ENCODE results near the gene ZNF215. TPM values are rescaled to one million over a fixed set of nuclear protein-coding genes. Genes with fewer than 3 reads are reported as not detected.

Gene ZNF215
- polyA plus RNA-seq, 2 of the 4 experiments (the other 2 are of a cell fraction): 1.0 to 2.0 TPM

DNA sequence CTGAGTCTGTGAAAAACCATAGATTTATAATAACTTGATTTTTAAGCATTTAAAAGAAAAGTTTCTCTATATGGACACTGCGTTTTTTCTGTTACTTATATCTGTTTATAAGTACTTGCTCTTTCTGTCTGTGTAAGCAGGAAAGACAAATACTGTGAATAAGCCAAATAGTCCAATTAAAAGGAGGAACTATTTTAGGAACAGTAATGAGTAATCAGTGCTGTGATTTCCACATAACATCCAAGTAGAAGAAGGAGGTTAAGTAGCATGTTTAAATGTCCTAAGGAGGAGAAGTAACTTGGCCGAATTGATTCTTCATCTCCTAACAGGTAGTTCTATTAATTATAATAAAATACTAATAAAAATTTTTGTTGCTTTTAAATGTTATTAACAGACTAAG is 53.1 kb downstream of the ZNF215 start (continued):
- no peak for TF ChIP-seq FOSL2 (IDR thresholded peaks at IDR 0.05)
- TF ChIP-seq FOSL2 (CRISPR knock-in tag; IDR thresholded peaks at IDR 0.05): no peak

DNA sequence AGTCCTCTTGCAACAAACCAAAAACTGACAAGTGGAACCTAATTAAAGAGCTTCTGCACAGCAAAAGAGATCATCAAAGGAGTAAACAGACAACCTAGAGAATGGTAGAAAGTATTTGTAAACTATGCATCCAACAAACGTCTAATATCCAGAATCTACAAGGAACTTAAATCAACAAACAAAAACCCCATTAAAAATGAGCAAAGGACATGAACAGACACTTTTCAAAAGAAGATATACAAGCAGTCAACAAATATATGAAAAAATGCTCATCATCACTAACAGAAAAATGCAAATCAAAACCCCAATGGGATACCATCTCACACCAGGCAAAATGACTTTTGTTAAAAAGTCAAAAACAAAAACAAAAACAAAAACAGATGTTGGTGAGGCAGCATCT is 60.3 kb downstream of the ZNF215 start:
- H3K4me1 ChIP-seq: no peaks in the 10 kb centered on the region
- no peak overlapping the region for H3K27ac ChIP-seq
- WGBS (ENCODE audit: missing lambda C conversion rate): 0% methylated on average over 1 of the region's 1 CpG
- H3K4me2 ChIP-seq: no peak overlapping the region
- no peak overlapping the region for H3K4me3 ChIP-seq
- TF ChIP-seq CBX2 (IDR thresholded peaks at IDR 0.05; ENCODE audit: borderline replicate concordance, low read depth) (no peak), HDAC2 (IDR thresholded peaks at IDR 0.05) (no peak), JUN (IDR thresholded peaks at IDR 0.05) (no peak), NFE2L2 (conservative IDR thresholded peaks at IDR 0.05; ENCODE audit: low read length) (no peak), HOXB13 (CRISPR knock-in tag; IDR thresholded peaks at IDR 0.05; ENCODE audit: low read depth) (no peak), CEBPB (IDR thresholded peaks at IDR 0.05) (no peak), ZFP36 (IDR thresholded peaks at IDR 0.05; ENCODE audit: borderline replicate concordance, partially characterized antibody) (no peak)
- TF ChIP-seq, protein P1, sequence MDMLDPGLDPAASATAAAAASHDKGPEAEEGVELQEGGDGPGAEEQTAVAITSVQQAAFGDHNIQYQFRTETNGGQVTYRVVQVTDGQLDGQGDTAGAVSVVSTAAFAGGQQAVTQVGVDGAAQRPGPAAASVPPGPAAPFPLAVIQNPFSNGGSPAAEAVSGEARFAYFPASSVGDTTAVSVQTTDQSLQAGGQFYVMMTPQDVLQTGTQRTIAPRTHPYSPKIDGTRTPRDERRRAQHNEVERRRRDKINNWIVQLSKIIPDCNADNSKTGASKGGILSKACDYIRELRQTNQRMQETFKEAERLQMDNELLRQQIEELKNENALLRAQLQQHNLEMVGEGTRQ (IDR thresholded peaks at IDR 0.05): no peak
- TF ChIP-seq, protein P2, sequence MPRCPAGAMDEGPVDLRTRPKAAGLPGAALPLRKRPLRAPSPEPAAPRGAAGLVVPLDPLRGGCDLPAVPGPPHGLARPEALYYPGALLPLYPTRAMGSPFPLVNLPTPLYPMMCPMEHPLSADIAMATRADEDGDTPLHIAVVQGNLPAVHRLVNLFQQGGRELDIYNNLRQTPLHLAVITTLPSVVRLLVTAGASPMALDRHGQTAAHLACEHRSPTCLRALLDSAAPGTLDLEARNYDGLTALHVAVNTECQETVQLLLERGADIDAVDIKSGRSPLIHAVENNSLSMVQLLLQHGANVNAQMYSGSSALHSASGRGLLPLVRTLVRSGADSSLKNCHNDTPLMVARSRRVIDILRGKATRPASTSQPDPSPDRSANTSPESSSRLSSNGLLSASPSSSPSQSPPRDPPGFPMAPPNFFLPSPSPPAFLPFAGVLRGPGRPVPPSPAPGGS (IDR thresholded peaks at IDR 0.05): no peak
- TF ChIP-seq, protein P3, sequence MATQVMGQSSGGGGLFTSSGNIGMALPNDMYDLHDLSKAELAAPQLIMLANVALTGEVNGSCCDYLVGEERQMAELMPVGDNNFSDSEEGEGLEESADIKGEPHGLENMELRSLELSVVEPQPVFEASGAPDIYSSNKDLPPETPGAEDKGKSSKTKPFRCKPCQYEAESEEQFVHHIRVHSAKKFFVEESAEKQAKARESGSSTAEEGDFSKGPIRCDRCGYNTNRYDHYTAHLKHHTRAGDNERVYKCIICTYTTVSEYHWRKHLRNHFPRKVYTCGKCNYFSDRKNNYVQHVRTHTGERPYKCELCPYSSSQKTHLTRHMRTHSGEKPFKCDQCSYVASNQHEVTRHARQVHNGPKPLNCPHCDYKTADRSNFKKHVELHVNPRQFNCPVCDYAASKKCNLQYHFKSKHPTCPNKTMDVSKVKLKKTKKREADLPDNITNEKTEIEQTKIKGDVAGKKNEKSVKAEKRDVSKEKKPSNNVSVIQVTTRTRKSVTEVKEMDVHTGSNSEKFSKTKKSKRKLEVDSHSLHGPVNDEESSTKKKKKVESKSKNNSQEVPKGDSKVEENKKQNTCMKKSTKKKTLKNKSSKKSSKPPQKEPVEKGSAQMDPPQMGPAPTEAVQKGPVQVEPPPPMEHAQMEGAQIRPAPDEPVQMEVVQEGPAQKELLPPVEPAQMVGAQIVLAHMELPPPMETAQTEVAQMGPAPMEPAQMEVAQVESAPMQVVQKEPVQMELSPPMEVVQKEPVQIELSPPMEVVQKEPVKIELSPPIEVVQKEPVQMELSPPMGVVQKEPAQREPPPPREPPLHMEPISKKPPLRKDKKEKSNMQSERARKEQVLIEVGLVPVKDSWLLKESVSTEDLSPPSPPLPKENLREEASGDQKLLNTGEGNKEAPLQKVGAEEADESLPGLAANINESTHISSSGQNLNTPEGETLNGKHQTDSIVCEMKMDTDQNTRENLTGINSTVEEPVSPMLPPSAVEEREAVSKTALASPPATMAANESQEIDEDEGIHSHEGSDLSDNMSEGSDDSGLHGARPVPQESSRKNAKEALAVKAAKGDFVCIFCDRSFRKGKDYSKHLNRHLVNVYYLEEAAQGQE (IDR thresholded peaks at IDR 0.05): no peak
- no peaks in the 10 kb centered on the region for H3K9me3 ChIP-seq
- ATAC-seq: no peak
- no peak for FAIRE-seq
- POLR2A ChIA-PET: no interaction called here
- no peak for DNase-seq (ENCODE audit: low read depth in 1 of 2, low spot score in 1 of 2)
- CTCF ChIA-PET: no interaction called here

DNA sequence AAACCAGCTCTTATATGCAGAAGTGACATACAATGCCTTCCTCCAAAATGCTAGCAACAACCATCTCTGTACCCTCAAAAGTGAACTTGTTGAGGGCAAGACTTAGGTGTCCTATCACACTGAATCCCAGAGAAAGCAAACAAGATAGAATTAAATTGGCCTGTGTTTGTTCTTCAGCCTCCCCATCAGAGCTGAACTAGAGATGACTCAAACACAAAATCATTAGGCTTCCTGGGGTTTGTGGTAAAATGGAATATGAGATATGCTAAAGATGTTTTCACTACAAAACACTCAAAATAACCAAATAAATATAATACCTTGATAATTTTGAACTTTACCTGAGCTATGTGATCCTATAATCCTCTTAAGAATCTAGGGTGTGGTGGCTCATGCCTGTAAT is 62.3 kb downstream of the ZNF215 start:
- DNase-seq (ENCODE audit: low read depth in 1 of 2, low spot score in 1 of 2) (no peak), ATAC-seq (no peak), FAIRE-seq (no peak)
- TF ChIP-seq TFCP2L1 (CRISPR knock-in tag; IDR thresholded peaks at IDR 0.05) (no peak), HDAC2 (IDR thresholded peaks at IDR 0.05) (no peak), ZFP36 (IDR thresholded peaks at IDR 0.05; ENCODE audit: borderline replicate concordance, partially characterized antibody) (no peak), HOXB13 (CRISPR knock-in tag; IDR thresholded peaks at IDR 0.05; ENCODE audit: low read depth) (no peak), RCOR1 (IDR thresholded peaks at IDR 0.05; ENCODE audit: low read depth, low read length) (no peak), RARB (CRISPR knock-in tag; IDR thresholded peaks at IDR 0.05) (no peak), FOXS1 (CRISPR knock-in tag; IDR thresholded peaks at IDR 0.05) (no peak), KDM5A (IDR thresholded peaks at IDR 0.05) (no peak), ESRRA (IDR thresholded peaks at IDR 0.05; ENCODE audit: borderline replicate concordance, low read length) (no peak), ZC3H11A (IDR thresholded peaks at IDR 0.05) (no peak)
- TF ChIP-seq, protein P4, sequence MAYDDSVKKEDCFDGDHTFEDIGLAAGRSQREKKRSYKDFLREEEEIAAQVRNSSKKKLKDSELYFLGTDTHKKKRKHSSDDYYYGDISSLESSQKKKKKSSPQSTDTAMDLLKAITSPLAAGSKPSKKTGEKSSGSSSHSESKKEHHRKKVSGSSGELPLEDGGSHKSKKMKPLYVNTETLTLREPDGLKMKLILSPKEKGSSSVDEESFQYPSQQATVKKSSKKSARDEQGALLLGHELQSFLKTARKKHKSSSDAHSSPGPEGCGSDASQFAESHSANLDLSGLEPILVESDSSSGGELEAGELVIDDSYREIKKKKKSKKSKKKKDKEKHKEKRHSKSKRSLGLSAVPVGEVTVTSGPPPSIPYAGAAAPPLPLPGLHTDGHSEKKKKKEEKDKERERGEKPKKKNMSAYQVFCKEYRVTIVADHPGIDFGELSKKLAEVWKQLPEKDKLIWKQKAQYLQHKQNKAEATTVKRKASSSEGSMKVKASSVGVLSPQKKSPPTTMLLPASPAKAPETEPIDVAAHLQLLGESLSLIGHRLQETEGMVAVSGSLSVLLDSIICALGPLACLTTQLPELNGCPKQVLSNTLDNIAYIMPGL (CRISPR knock-in tag; IDR thresholded peaks at IDR 0.05; ENCODE audit: borderline replicate concordance): no peak
- ChIA-PET CTCF (no interaction called here), POLR2A (no interaction called here)
- Histone ChIP-seq H3K4me3 (no peak overlapping the region), H3K4me1 (no peaks in the 10 kb centered on the region), H3K9me3 (no peaks in the 10 kb centered on the region), H3K4me2 (no peak overlapping the region), H3K27ac (no peak overlapping the region)

Data from A549 (cell line).